ENCODE measurements around the gene PEAK1. TPM values are rescaled to one million over a fixed set of nuclear protein-coding genes. Genes with fewer than 3 reads are reported as not detected.

Gene PEAK1
- total and polyA plus RNA-seq, 2 donors (not counting 3 experiments of a cell fraction or from before 2014, with no cell fraction given): 17.9 to 91.9 TPM

GRCh38 chr15:77457191-77457904, 37.4 kb upstream of the PEAK1 start:
- POLR2A ChIA-PET: interaction anchor here (1.6 kb wide), 1 partner anchor 30 kb away, joined by 3 read pairs; no protein-coding TSS in a partner anchor
- dilution Hi-C loops (cut with MboI; ENCODE audit: extremely low pct_ligation_motif_present, low sequenced_read_pairs): no loop called here

More at GRCh38 chr15:77457191-77457904, 37.4 kb upstream of the PEAK1 start:
- TSS peak; percentile 80 for BruUV-seq (replicated peaks)
- peak overlapping the region; percentile 96 for H3K27ac ChIP-seq (ENCODE audit: insufficient read depth, low read depth, low read length)
- no peaks in the 10 kb centered on the region for H3K36me3 ChIP-seq (ENCODE audit: control insufficient read depth in 2 of 2, extremely low read depth in 1 of 2, insufficient read depth in 2 of 2, low read length in 2 of 2)
- TF ChIP-seq GATA2 (IDR thresholded peaks at IDR 0.05; ENCODE audit: insufficient read depth, insufficient read length, low read depth, low read length) (peak; percentile 94), JUN (IDR thresholded peaks at IDR 0.05; ENCODE audit: borderline replicate concordance, insufficient read depth, insufficient read length, low read depth) (peak; percentile 80), POLR2AphosphoS5 (IDR thresholded peaks at IDR 0.05; ENCODE audit: insufficient read depth, low read depth, low read length) (peak; percentile 88), POLR2A (IDR thresholded peaks at IDR 0.05; ENCODE audit: low read depth, low read length) (peak; percentile 64), CTCF (IDR thresholded peaks at IDR 0.05; ENCODE audit: extremely low read depth in 1 of 2, insufficient read depth in 1 of 2, low read depth in 1 of 2, low read length in 2 of 2) (no peak), FOS (IDR thresholded peaks at IDR 0.05; ENCODE audit: borderline replicate concordance, insufficient read depth, low read length) (peak; percentile 94), MYC (IDR thresholded peaks at IDR 0.05; ENCODE audit: low read depth, low read length) (peak; percentile 75), EZH2 (IDR thresholded peaks at IDR 0.05; ENCODE audit: borderline replicate concordance, low read depth, low read length, severe bottlenecking) (no peak), MAX (IDR thresholded peaks at IDR 0.05; ENCODE audit: insufficient read depth, insufficient read length) (no peak)
- H4K20me1 ChIP-seq (replicated peaks; ENCODE audit: control insufficient read depth, extremely low read depth, insufficient read depth, low read length): no peaks in the 10 kb centered on the region
- intact Hi-C loops (cut with micrococcal nuclease): loop anchor here (1.0 kb wide), 3 partner anchors 24 to 39 kb away; partner anchors contain the start of genes HMG20A and PEAK1
- H3K4me3 ChIP-seq (replicated peaks in 1 of 3; ENCODE audit: insufficient read depth in 1 of 3, low read depth in 1 of 3, low read length in 3 of 3): peak overlapping the region in 1 of 3 experiments; percentile 49
- no peaks in the 10 kb centered on the region for H3K27me3 ChIP-seq (ENCODE audit: control insufficient read depth in 2 of 2, insufficient read depth in 2 of 2, low read length in 2 of 2)
- peaks cover 54% of the 10 kb centered on the region for H3K4me1 ChIP-seq (ENCODE audit: control insufficient read depth, extremely low read depth, insufficient read depth, low read length)
- peaks cover 3% of the 10 kb centered on the region for H3K79me2 ChIP-seq (ENCODE audit: control insufficient read depth, insufficient read depth, low read length)
- peak overlapping the region; percentile 86 for H3K4me2 ChIP-seq (ENCODE audit: insufficient read depth, low read length)
- CTCF ChIA-PET: interaction anchor here (1.1 to 3.5 kb wide), 9 partner anchors 9 to 232 kb away, joined by 3 to 28 read pairs (median 5); no protein-coding TSS in a partner anchor
- H3K9me1 ChIP-seq (replicated peaks; ENCODE audit: control insufficient read depth, extremely low read depth, insufficient read depth, low read length): no peaks in the 10 kb centered on the region
- FAIRE-seq (peak; percentile 81), DNase-seq (ENCODE audit: low read depth, low spot score) (peak; percentile 92)
- H3K9ac ChIP-seq (replicated peaks; ENCODE audit: extremely low read depth, insufficient read depth, low read length): peak overlapping the region; percentile 74
- H3K9me3 ChIP-seq (replicated peaks; ENCODE audit: control insufficient read depth, insufficient read depth, low read length): no peaks in the 10 kb centered on the region
- no peak overlapping the region for H2AFZ ChIP-seq (ENCODE audit: low read depth, low read length)
